Thymus (tissue), 11 donors: ENCODE measurements around the gene PFDN2. TPM values are rescaled to one million over a fixed set of nuclear protein-coding genes. Genes with fewer than 3 reads are reported as not detected.

Experiments used
- DNase-seq, 9 donors: peaks; one replicate each; pipeline ENCODE4 v3.0.0-alpha.2; 2013; ENCODE audit warnings: low spot score in 9 of 9, low read depth in 6 of 9, missing footprints in 1 of 9
- H3K27ac ChIP-seq, 2 donors: one replicate each; pipeline ENCODE4 v1.5.1; 2013; ENCODE audit warnings: control low read depth in 1 of 2, low read depth in 1 of 2, low read length in 1 of 2, mild to moderate bottlenecking in 1 of 2, moderate library complexity in 1 of 2
- H3K27me3 ChIP-seq, 2 donors: one replicate each; pipeline ENCODE4 v1.5.1; 2013; ENCODE audit warnings: low read length in 1 of 2; ENCODE audit not compliant: control insufficient read depth in 2 of 2, insufficient read depth in 1 of 2
- H3K36me3 ChIP-seq, 2 donors: one replicate each; pipeline ENCODE4 v1.5.1; 2013; ENCODE audit warnings: low read length in 1 of 2, mild to moderate bottlenecking in 1 of 2, moderate library complexity in 1 of 2; ENCODE audit not compliant: control insufficient read depth in 2 of 2, insufficient read depth in 2 of 2
- H3K4me1 ChIP-seq, 2 donors: one replicate each; pipeline ENCODE4 v1.5.1; 2013; ENCODE audit warnings: low read length in 2 of 2; ENCODE audit not compliant: control insufficient read depth in 2 of 2, insufficient read depth in 2 of 2
- H3K4me3 ChIP-seq, 2 donors: one replicate each; pipeline ENCODE4 v1.5.1; 2013; ENCODE audit warnings: low read length in 2 of 2, control low read depth in 1 of 2, mild to moderate bottlenecking in 1 of 2
- H3K9me3 ChIP-seq, 2 donors: one replicate each; pipeline ENCODE4 v1.5.1; 2013; ENCODE audit warnings: low read length in 1 of 2, mild to moderate bottlenecking in 1 of 2; ENCODE audit not compliant: control insufficient read depth in 2 of 2, insufficient read depth in 1 of 2
- WGBS: extraction: QIAGEN DNeasy Blood & Tissue Kit; methylation state at CpG from one replicate; pipeline ENCODE4 v1.1.7; 2013; 5-methylcytosine and 5-hydroxymethylcytosine counted together
- polyA plus RNA-seq: library from polyadenylated mRNA; stranded (reverse); fragments of 200-250 nt; gene quantifications from one replicate; pipeline ENCODE4 v1.2.3, GENCODE V29; 2013
- total RNA-seq: library from RNA; stranded (reverse); fragments of 120-200 nt; gene quantifications from one replicate; pipeline ENCODE4 v1.2.4, GENCODE V29; 2013
- donor health status: healthy.

PFDN2 gene
- total and polyA plus RNA-seq, 2 donors: 48.2 to 152 TPM

GRCh38 chr1:161153176-161153575 is 35.3 kb upstream of the PFDN2 start:
- H3K4me1 ChIP-seq: peaks cover 6 to 15% of the 10 kb centered on the region in 2 donors
- H3K27me3 ChIP-seq: no peaks in the 10 kb centered on the region
- 23% methylated on average over 9 of the region's 9 CpGs for WGBS
- H3K36me3 ChIP-seq: peaks cover 15% of the 10 kb centered on the region in 2 donors
- no peaks in the 10 kb centered on the region for H3K9me3 ChIP-seq
- DNase-seq: no peak
- H3K4me3 ChIP-seq: peak overlapping the region; percentile 56 to 94
- H3K27ac ChIP-seq: peak overlapping the region in 1 of 2 donors; percentile 99

GRCh38 chr1:161145832-161146231 is 28.0 kb upstream of the PFDN2 start:
- Histone ChIP-seq H3K4me3 (no peak overlapping the region), H3K27me3 (no peaks in the 10 kb centered on the region), H3K4me1 (no peaks in the 10 kb centered on the region), H3K9me3 (no peaks in the 10 kb centered on the region), H3K27ac (no peak overlapping the region), H3K36me3 (no peaks in the 10 kb centered on the region)
- no peak for DNase-seq
- 96% methylated on average over 3 of the region's 3 CpGs for WGBS

GRCh38 chr1:161140755-161141400 is 23.0 kb upstream of the PFDN2 start:
- H3K4me1 ChIP-seq: no peaks in the 10 kb centered on the region
- H3K4me3 ChIP-seq: no peak overlapping the region
- H3K27me3 ChIP-seq: no peaks in the 10 kb centered on the region
- DNase-seq: no peak
- no peak overlapping the region for H3K27ac ChIP-seq
- WGBS: 98% methylated on average over 29 of the region's 29 CpGs
- peaks cover 0 to 3% of the 10 kb centered on the region in 2 donors for H3K36me3 ChIP-seq
- no peaks in the 10 kb centered on the region for H3K9me3 ChIP-seq

- DNase-seq: peak in 2 of 9 donors; percentile 37 to 64
- H3K4me3 ChIP-seq: no peak overlapping the region
- no peaks in the 10 kb centered on the region for H3K4me1 ChIP-seq
- peaks cover 0 to 3% of the 10 kb centered on the region in 2 donors for H3K36me3 ChIP-seq
- no peak overlapping the region for H3K27ac ChIP-seq
- WGBS: 91% methylated on average over 1 of the region's 1 CpG
- H3K27me3 ChIP-seq: no peaks in the 10 kb centered on the region
- H3K9me3 ChIP-seq: no peaks in the 10 kb centered on the region
Measured at GRCh38 chr1:161139766-161140165, 21.9 kb upstream of the PFDN2 start.

- Histone ChIP-seq H3K4me1 (peaks cover 3 to 6% of the 10 kb centered on the region in 2 donors), H3K36me3 (peaks cover 0 to 3% of the 10 kb centered on the region in 2 donors), H3K27ac (no peak overlapping the region), H3K9me3 (no peaks in the 10 kb centered on the region), H3K27me3 (no peaks in the 10 kb centered on the region), H3K4me3 (no peak overlapping the region)
- WGBS: 94% methylated on average over 1 of the region's 1 CpG
- no peak for DNase-seq
Measured at GRCh38 chr1:161138431-161138830, 20.6 kb upstream of the PFDN2 start.

- no peak for DNase-seq
- H3K4me3 ChIP-seq: no peak overlapping the region
- H3K36me3 ChIP-seq: peaks cover 0 to 3% of the 10 kb centered on the region in 2 donors
- no peaks in the 10 kb centered on the region for H3K27me3 ChIP-seq
- no peak overlapping the region for H3K27ac ChIP-seq
- H3K4me1 ChIP-seq: peaks cover 6 to 8% of the 10 kb centered on the region in 2 donors
- H3K9me3 ChIP-seq: no peaks in the 10 kb centered on the region
- WGBS: 96% methylated on average over 3 of the region's 3 CpGs
Measured at GRCh38 chr1:161137881-161138280, 20.0 kb upstream of the PFDN2 start.

GRCh38 chr1:161133220-161133740 is 15.4 kb upstream of the PFDN2 start:
- Histone ChIP-seq H3K27ac (peak overlapping the region; percentile 80 to 93), H3K36me3 (peaks cover 0 to 26% of the 10 kb centered on the region in 2 donors), H3K4me3 (peak overlapping the region; percentile 63 to 80), H3K4me1 (peaks cover 17 to 27% of the 10 kb centered on the region in 2 donors), H3K27me3 (no peaks in the 10 kb centered on the region), H3K9me3 (no peaks in the 10 kb centered on the region)
- no peak for DNase-seq
- WGBS: 13% methylated on average over 11 of the region's 11 CpGs

GRCh38 chr1:161132410-161133219 is 14.8 kb upstream of the PFDN2 start, which contains the start of gene DEDD:
DEDD (minus strand) TSS chr1:161132667; CDS start chr1:161124462, 8,205 bp downstream.
- under 1% methylated on average over 68 of the region's 68 CpGs for WGBS

More at GRCh38 chr1:161132410-161133219, 14.8 kb upstream of the PFDN2 start, which contains the start of gene DEDD:
- H3K36me3 ChIP-seq: peaks cover 2 to 32% of the 10 kb centered on the region in 2 donors
- peak within 1 kb of the TSS; percentile 63 to 80 for H3K4me3 ChIP-seq
- no peaks in the 10 kb centered on the region for H3K27me3 ChIP-seq
- H3K9me3 ChIP-seq: no peaks in the 10 kb centered on the region
- H3K27ac ChIP-seq: peak within 1 kb of the TSS; percentile 80 to 93
- peak; percentile 68 to 96 (median 88) for DNase-seq
- H3K4me1 ChIP-seq: peaks cover 23 to 29% of the 10 kb centered on the region in 2 donors
